ENCODE results near the gene RABEPK.
"Not testable (repeated sequence)": the region's sequence is repeated elsewhere in the genome, so short reads cannot be mapped to it uniquely, and the experiment has no call there.

RABEPK gene

GRCh38 chr9:125254231-125254630, 53.9 kb downstream of the RABEPK start:
- no peak for DNase-seq

DNA sequence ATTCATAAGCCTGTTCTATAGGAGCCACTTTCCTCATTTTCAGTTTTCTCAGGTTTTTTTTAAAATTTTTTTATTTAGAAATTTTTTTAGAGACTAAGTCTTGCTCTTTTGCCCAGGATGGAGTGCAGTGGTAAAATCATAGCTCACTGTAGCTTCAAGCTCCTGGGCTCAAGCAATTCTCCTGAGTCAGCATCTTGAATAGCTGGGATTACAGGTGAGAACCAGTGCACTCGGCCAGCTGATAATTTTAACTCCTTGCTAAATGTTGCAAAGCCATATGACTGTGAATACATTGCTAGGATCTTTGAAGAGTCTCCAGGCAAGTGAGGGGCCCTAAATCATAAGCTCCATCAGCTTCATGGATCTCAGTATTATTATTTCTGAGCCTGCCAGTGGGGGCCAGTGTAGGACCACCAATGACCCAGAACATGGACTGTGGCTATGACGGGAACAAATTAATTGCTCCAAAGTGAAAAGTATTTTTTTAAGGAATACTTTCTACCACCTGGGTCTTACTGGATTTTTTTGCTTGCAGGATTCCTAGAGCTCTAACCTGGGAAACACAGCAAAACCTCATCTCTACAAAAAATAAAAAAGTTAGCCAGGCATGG, 55.5 kb downstream of the RABEPK start:
- no peak for DNase-seq

DNA sequence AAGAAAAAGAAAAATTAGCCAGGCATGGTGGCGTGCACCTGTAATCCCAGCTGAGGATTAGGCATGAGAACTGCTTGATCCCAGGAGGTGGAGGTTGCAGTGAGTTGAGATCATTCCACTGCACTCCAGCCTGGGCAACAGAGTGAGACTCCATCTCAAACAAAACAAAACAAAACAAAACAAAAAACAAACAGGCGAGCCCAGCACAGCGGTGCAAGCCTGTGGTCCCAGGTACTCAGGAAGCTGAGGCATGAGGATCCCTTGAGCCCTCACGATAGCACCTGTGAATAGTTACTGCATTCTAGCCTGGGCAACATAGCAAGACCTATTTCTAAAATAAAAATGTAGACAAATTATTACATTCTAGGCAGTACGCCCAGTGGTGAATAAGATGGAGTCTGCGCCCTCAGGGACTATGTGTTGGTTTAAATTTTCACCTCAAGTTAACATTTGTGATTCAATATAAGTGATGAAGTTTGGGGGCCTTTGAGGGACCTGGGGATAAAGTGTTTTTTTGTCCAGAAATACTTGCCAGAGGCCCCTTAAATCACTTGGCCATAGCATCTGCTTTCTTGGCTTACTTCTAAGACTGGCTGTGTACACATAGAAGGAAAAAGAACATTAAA, 57.9 kb downstream of the RABEPK start:
- DNase-seq, result no peak

- no peak for DNase-seq
Observed at GRCh38 chr9:125258832-125259534, 58.6 kb downstream of the RABEPK start.

- no peak for DNase-seq
Observed at GRCh38 chr9:125260561-125260960, 60.2 kb downstream of the RABEPK start.

DNA sequence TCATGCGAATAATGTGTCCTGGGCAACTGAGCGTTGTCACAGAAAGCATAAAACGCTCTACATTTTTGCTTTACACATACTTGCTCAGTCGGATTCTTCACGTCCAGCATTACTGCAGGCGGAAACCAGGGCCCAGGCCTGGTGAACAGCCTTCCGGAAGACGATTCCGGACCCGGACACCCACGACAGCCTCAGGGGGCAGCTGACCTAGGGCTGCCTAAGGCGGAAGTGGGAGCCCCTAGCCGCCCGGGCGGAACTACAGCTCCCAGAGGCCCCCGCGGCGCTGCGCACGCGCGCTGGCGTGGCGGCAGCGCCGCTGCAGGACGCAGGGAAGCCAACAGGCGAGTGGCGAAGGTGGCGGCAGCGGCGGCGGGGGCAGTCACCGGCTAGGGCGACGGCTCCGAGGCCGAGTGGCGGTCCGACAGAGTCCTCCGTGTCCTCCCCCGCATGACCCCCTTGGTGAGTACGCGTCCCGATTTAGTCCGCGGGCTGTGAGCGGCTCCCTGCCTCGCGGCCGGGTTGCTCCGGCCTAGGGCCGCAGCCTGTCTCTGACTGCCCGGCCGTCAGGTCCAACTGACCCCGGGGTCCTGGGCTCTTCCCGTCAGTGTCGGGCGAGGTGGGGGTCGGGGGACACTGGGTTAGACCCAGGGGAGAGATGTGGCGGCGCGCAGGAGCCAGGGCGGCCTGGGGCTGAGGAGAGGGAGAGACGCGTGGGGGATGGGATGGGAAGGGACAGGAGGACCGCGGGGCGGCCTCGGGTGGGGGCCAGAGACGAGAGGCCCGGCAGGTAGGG, 61.4 kb downstream of the RABEPK start, which contains the start of gene GAPVD1:
Gene GAPVD1, plus strand, starts transcription at position 326 of the 793 bp plus-strand sequence. CDS start 37,096 bp downstream, outside the sequence.
- peak; percentile 90 for DNase-seq

DNA sequence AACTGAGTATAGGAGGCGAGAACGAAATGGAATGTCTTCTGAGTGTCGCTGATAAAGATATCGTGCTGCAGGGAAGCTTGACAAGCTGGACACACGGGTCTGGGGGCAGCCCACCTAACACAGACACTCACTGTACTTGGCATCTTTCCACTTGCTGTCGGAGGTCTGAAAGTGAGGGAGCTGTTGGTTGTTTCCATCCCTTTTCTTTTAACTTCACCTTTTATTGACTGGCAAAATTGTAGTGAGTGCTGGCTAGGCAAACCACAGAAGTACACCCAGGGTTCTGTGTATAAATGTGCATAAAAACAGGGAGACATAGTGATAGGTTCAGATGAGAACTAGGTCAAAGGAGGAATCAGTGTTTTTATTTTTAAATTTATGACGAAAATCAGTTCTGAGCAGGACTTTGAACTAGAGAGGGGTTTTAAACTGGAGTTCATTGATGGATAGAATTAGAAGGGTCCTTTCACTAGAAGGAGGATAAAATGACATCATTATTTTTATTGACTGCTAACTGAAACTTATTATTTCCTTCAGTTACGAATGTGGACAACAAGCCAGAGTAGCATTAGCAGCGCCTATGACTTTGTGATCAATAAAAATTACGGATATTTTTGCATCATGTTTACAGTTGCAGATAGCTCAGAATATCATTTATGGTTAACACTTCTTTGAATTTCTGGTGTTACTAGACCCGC, 62.1 kb downstream of the RABEPK start:
- no peak for DNase-seq

- DNase-seq, result not testable (repeated sequence)
Observed at GRCh38 chr9:125264068-125264467, 63.7 kb downstream of the RABEPK start.

DNA sequence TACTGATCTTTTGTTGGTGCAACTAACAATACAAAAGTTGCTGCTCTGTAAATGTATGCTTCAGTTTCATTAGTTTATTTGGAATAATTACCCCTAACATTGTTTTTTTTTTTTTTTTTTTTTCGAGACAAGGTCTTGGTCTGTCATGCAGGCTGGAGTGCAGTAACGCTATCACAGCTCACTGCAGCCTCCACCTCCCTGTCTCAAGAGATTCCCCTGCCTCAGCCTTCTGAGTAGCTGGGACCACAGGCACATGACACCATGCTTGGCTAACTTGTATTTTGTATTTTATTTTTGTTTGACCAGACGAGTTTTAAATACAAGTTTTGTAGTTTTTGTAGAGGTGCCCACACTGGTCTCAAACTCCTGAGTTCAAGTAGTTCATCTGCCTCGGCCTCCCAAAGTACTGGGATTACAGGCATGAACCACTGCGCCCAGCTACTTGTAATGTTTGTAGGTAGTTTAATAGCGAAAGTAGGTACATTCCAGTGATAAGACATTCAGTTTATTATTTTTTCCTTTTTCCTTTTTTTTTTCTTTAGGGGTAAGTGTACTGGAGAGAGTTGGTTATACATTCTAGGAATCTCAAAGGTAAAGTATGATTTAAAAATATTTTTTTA, 68.2 kb downstream of the RABEPK start:
- DNase-seq, result no peak

- no peak for DNase-seq
Observed at GRCh38 chr9:125269014-125269397, 68.7 kb downstream of the RABEPK start.

DNA sequence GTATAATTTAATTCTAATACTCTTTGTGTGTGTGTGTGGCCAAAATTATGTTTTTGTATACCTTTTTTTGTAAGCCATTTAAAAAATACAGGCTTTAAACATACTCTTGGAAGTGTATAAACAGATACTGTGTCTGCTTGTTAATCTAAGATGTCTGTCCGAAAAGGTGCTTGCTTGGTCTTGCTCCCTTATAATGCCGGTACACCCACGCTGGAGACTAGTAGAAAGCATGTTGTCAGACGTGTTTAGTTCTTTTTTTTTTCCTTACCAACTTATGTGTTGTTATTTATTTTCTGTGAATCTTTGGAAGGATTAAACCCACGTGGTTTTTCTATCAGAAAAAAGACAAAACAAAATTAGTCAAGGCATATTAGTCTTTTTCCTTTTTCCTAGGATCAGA, 70.7 kb downstream of the RABEPK start:
- DNase-seq, result no peak

DNA sequence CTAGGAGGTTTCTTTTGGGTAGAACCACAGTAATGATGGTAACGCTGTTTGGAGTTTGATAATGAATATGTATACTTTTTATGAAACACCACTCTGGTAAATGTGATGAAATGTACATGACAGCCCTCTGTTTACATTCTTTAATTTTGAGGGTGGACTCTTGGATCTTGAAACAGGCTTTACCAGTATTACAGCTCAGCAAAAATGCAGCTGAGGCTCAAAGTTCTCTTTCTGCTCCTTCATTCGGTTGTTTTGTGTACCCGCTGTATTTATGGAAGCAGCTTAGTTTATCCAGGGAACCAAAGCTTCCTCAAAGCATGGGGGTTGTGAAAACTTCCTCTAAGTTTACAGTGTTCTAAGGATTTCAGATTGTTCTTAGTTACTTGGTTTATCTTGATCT, 72.4 kb downstream of the RABEPK start:
- no peak for DNase-seq

GRCh38 chr9:125276771-125277170, 76.4 kb downstream of the RABEPK start:
- DNase-seq, result no peak

DNA sequence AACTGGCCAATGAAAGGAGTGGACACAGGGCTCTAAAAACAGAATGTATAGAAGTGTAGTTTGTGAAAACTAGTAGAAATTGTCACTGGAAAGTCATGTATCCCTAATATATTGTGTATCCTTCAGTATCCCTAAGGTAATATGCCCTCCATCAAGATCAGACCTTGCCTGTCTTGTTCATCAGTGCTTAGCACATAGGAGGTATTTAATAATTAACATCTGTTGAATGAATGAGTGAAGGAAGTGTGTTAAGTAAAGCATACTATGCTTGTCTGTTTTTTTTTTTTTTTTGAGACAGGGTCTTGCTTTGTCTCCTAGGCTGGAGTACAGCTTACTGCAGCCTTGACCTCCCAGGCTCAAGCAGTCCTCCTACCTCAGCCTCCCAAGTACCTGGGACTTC, 77.1 kb downstream of the RABEPK start:
- DNase-seq, result no peak

GRCh38 chr9:125280945-125281344, 80.6 kb downstream of the RABEPK start:
- DNase-seq, result no peak

Data from NCI-H510A (cell line).